Cortex of kidney (tissue), 1 donor: ENCODE data around the gene PRCC.
"Not testable (repeated sequence)": the region's sequence is repeated elsewhere in the genome, so short reads cannot be mapped to it uniquely, and the experiment has no call there.

Experiments
- DNase-seq: peaks from one replicate; lab custom pipeline; 2025; lab: John Stamatoyannopoulos, UW

The PRCC gene

GRCh38 chr1:156744344-156744743 is 23.0 kb upstream of the PRCC start:
- no peak for DNase-seq

GRCh38 chr1:156744786-156745419 is 22.4 kb upstream of the PRCC start:
- DNase-seq = no peak

GRCh38 chr1:156745881-156746280 is 21.5 kb upstream of the PRCC start:
- no peak for DNase-seq

- no peak for DNase-seq
These were observed 21.0 kb upstream of the PRCC start for GRCh38 chr1:156746406-156746727.

- no peak for DNase-seq
These were observed 20.4 kb upstream of the PRCC start for GRCh38 chr1:156746728-156747631.

- no peak for DNase-seq
These were observed 19.3 kb upstream of the PRCC start for GRCh38 chr1:156747742-156748669.

- no peak for DNase-seq
These were observed 18.5 kb upstream of the PRCC start for GRCh38 chr1:156748670-156749418.

- no peak for DNase-seq
These were observed 17.8 kb upstream of the PRCC start for GRCh38 chr1:156749419-156750118.

GRCh38 chr1:156750191-156750672 is 17.1 kb upstream of the PRCC start:
- no peak for DNase-seq

- no peak for DNase-seq
These were observed 16.5 kb upstream of the PRCC start for GRCh38 chr1:156750711-156751450.

- no peak for DNase-seq
These were observed 15.9 kb upstream of the PRCC start, which contains the start of gene HDGF for GRCh38 chr1:156751451-156751756. HDGF (minus strand) TSS chr1:156751675; CDS start chr1:156751429, 246 bp downstream.

GRCh38 chr1:156751757-156752481 is 15.4 kb upstream of the PRCC start:
- DNase-seq = peak; percentile 63

- no peak for DNase-seq
These were observed 14.4 kb upstream of the PRCC start for GRCh38 chr1:156752843-156753482.

- no peak for DNase-seq
These were observed 13.1 kb upstream of the PRCC start for GRCh38 chr1:156754219-156754618.

GRCh38 chr1:156755527-156755950 is 11.8 kb upstream of the PRCC start:
- DNase-seq = no peak

- no peak for DNase-seq
These were observed 11.0 kb upstream of the PRCC start for GRCh38 chr1:156756355-156756754.

- DNase-seq = not testable (repeated sequence)
These were observed 9.6 kb upstream of the PRCC start for GRCh38 chr1:156757572-156758253.

- no peak for DNase-seq
These were observed 7.1 kb upstream of the PRCC start for GRCh38 chr1:156760092-156760795.
